IgD-negative memory B cell (primary cell): ENCODE data around the gene SLC12A6. TPM values are rescaled to one million over a fixed set of nuclear protein-coding genes. Genes with fewer than 3 reads are reported as not detected.
"Not testable (repeated sequence)": the region's sequence is repeated elsewhere in the genome, so short reads cannot be mapped to it uniquely, and the experiment has no call there.

Source experiments
- H3K27ac Mint-ChIP-seq, 3 donors: one replicate each; pipeline ENCODE4 v1.8.0; 2020 to 2022; ENCODE audit warnings: mild to moderate bottlenecking in 3 of 3, mixed read lengths in 3 of 3, moderate library complexity in 1 of 3
- H3K27me3 Mint-ChIP-seq: one replicate; pipeline ENCODE4 v1.8.0; 2021; ENCODE audit warnings: mixed read lengths
- H3K36me3 Mint-ChIP-seq: one replicate; pipeline ENCODE4 v1.8.0; 2020; ENCODE audit warnings: mild to moderate bottlenecking, mixed read lengths
- H3K4me1 Mint-ChIP-seq, 3 donors: one replicate each; pipeline ENCODE4 v1.8.0; 2020 to 2022; ENCODE audit warnings: mixed read lengths in 3 of 3, mild to moderate bottlenecking in 1 of 3
- H3K4me3 Mint-ChIP-seq, 4 donors: one replicate each; pipeline ENCODE4 v1.8.0; 2020 to 2022; ENCODE audit warnings: mild to moderate bottlenecking in 4 of 4, mixed read lengths in 4 of 4, moderate library complexity in 3 of 4
- H3K9me3 Mint-ChIP-seq, 3 donors: one replicate each; pipeline ENCODE4 v1.8.0; 2020 to 2021; ENCODE audit warnings: mixed read lengths in 3 of 3, mild to moderate bottlenecking in 1 of 3
- polyA plus RNA-seq: library from polyadenylated mRNA; unstranded; fragments of 300-500 nt; fragmentation: Illumina TruSeq; gene quantifications from one replicate; pipeline ENCODE4 v1.2.3, GENCODE V29; 2021

Gene SLC12A6
- polyA plus RNA-seq, 1 donor from 2014 or later: 8.7 TPM

DNA sequence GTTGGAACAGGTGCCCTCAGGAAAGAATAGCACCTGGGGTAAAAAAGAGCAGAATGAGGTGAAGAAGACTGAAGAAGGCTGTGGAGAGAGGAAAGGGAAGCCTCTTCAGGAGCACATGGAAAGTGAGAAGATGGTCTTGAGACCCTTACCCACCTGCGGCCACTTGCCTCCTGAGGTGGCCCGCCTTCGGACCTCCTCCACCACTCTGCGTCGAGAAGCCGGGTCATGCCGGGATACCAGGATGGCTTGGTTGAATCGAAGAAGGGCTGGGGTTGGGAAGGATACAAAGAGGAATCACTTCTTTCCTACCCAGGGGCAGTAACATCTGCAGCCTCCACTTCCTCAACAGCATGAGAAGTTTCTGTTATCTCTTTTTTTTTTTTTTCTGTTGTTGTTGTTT is 26.5 kb upstream of the SLC12A6 start:
- Mint-ChIP-seq H3K36me3 (peaks cover 3% of the 10 kb centered on the region), H3K27ac (peak overlapping the region in 2 of 3 donors; percentile 31 to 43), H3K4me1 (peaks cover 4 to 22% (median 22%) of the 10 kb centered on the region in 3 donors), H3K9me3 (no peaks in the 10 kb centered on the region), H3K27me3 (no peaks in the 10 kb centered on the region), H3K4me3 (peak overlapping the region in 1 of 4 donors; percentile 27)

- Mint-ChIP-seq H3K9me3 (no peaks in the 10 kb centered on the region), H3K36me3 (peaks cover 4% of the 10 kb centered on the region), H3K4me1 (peaks cover 0 to 18% (median 12%) of the 10 kb centered on the region in 3 donors), H3K27ac (no peak overlapping the region), H3K27me3 (no peaks in the 10 kb centered on the region), H3K4me3 (peak overlapping the region in 1 of 4 donors; percentile 43)
Observed at GRCh38 chr15:34362047-34362773, 24.6 kb upstream of the SLC12A6 start.

DNA sequence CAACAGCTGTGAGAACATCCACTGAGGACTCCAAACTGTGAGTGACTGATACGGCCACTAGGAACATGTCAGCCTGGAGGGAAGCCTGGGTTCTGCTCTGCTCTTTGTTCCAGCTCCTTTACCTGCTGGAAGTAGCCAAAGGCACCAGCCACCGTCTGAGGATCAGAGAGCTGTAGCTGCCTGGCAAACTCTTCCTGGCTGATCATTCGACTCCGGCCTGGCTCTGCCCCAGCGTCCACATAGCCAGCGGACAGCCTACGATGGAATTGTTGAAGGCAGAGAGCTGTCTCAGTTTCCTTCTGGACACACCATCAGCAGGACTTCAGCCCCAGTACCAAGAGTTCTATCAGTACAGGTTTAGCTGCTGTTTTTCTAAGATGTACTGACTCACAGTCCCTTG is 23.7 kb upstream of the SLC12A6 start:
- Mint-ChIP-seq H3K27ac (no peak overlapping the region), H3K4me1 (peaks cover 0 to 18% (median 12%) of the 10 kb centered on the region in 3 donors), H3K4me3 (peak overlapping the region in 1 of 4 donors; percentile 6), H3K36me3 (peaks cover 4% of the 10 kb centered on the region), H3K27me3 (no peaks in the 10 kb centered on the region), H3K9me3 (no peaks in the 10 kb centered on the region)

GRCh38 chr15:34360298-34360697 is 22.7 kb upstream of the SLC12A6 start:
- Mint-ChIP-seq H3K4me1 (peaks cover 0 to 10% (median 5%) of the 10 kb centered on the region in 3 donors), H3K9me3 (no peaks in the 10 kb centered on the region), H3K27ac (no peak overlapping the region), H3K27me3 (no peaks in the 10 kb centered on the region), H3K36me3 (peaks cover 4% of the 10 kb centered on the region), H3K4me3 (peak overlapping the region in 2 of 4 donors; percentile 6 to 12)

- Mint-ChIP-seq H3K4me3 (no peak overlapping the region), H3K9me3 (no peaks in the 10 kb centered on the region)
Observed at GRCh38 chr15:34359416-34359815, 21.8 kb upstream of the SLC12A6 start.

DNA sequence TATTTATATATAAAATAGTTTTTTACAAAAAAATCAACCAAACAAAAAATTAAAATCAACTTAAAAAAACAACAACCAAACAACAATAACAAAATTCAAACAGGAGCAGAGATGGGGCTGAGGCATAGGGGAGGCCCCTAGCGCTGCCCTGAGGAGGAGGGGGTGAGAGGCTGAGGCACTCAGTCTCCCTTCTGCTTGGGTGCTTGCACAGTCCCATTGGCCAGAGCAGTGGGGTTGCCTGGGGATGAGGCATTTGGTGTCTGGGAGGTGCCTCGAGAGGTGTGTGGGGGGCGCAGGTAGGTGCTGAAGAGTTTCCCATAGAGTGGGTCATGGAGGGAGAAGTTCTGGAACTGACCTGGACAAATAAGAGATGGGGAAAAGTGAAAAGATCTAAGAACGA is 21.4 kb upstream of the SLC12A6 start:
- no peaks in the 10 kb centered on the region for H3K27me3 Mint-ChIP-seq
- H3K27ac Mint-ChIP-seq: no peak overlapping the region
- peaks cover 0 to 5% (median 4%) of the 10 kb centered on the region in 3 donors for H3K4me1 Mint-ChIP-seq
- no peaks in the 10 kb centered on the region for H3K9me3 Mint-ChIP-seq
- H3K4me3 Mint-ChIP-seq: no peak overlapping the region
- H3K36me3 Mint-ChIP-seq: peaks cover 4% of the 10 kb centered on the region

More at GRCh38 chr15:34359416-34359815, 21.8 kb upstream of the SLC12A6 start:
- Mint-ChIP-seq H3K4me1 (peaks cover 0 to 5% (median 4%) of the 10 kb centered on the region in 3 donors), H3K27me3 (no peaks in the 10 kb centered on the region), H3K36me3 (peaks cover 4% of the 10 kb centered on the region), H3K27ac (no peak overlapping the region)

GRCh38 chr15:34358367-34358766 is 20.8 kb upstream of the SLC12A6 start:
- Mint-ChIP-seq H3K9me3 (no peaks in the 10 kb centered on the region), H3K4me3 (peak overlapping the region in 1 of 4 donors; percentile 32), H3K36me3 (peaks cover 3% of the 10 kb centered on the region), H3K4me1 (peaks cover 0 to 5% (median 3%) of the 10 kb centered on the region in 3 donors), H3K27ac (no peak overlapping the region), H3K27me3 (no peaks in the 10 kb centered on the region)

DNA sequence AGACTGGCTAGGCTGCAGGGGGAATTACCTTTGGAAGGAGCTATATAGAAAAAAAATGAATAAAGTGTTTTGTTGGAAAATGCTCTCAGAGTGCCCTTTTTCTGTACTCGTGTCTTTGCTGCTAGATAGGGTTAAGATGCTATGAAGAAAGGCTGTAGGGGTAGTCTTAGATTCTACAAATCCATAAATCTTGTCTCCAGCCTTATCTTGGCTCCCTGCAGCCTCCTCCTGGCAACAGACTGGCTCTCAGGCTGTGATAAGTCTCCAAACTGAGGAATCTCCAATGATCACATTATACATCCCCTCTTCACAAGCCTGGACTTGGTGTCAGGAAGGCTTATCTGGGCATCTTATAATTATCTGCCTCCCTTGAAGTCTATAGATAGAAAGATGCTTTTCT is 20.1 kb upstream of the SLC12A6 start:
- Mint-ChIP-seq H3K9me3 (no peaks in the 10 kb centered on the region), H3K36me3 (peaks cover 3% of the 10 kb centered on the region), H3K4me3 (no peak overlapping the region), H3K27ac (no peak overlapping the region), H3K27me3 (no peaks in the 10 kb centered on the region), H3K4me1 (no peaks in the 10 kb centered on the region)

DNA sequence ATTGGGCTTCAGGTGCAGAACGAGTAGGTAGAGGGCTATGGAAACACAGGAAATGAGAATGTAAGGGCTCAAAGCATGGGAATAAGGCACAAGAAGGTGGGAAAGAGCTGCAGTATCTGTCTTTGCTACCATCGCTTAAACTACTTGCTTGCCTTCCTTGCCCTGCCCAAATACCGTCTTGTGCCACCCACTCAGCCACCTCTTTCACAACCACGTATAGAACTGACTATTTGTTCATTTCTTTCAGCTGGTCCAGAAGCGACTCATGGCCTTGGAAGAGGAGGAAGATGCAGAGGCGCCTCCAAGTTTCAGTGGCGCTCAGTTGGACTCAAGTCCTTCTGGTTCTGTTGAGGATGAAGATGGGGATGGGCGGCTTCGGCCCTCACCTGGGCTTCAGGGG is 17.7 kb upstream of the SLC12A6 start:
- H3K9me3 Mint-ChIP-seq: no peaks in the 10 kb centered on the region
- no peak overlapping the region for H3K4me3 Mint-ChIP-seq
- no peak overlapping the region for H3K27ac Mint-ChIP-seq
- H3K27me3 Mint-ChIP-seq: no peaks in the 10 kb centered on the region
- peaks cover 3% of the 10 kb centered on the region for H3K36me3 Mint-ChIP-seq
- H3K4me1 Mint-ChIP-seq: no peaks in the 10 kb centered on the region

DNA sequence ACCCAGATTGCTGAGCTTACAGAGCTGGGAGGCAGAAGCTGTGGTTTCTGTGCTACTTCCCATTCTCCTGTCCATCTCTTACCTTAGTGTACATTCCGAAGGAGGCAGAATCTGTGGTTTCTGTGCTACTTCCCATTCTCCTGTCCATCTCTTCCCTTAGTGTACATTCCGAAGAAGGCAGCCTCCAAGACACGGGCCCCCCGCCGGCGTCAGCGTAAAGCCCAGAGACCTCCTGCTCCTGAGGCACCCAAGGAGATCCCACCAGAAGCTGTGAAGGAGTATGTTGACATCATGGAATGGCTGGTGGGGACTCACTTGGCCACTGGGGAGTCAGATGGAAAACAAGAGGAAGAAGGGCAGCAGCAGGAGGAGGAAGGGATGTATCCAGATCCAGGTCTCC is 16.7 kb upstream of the SLC12A6 start:
- Mint-ChIP-seq H3K27me3 (no peaks in the 10 kb centered on the region), H3K4me1 (no peaks in the 10 kb centered on the region), H3K4me3 (no peak overlapping the region), H3K9me3 (no peaks in the 10 kb centered on the region), H3K36me3 (peaks cover 2% of the 10 kb centered on the region), H3K27ac (peak overlapping the region in 1 of 3 donors; percentile 47)

DNA sequence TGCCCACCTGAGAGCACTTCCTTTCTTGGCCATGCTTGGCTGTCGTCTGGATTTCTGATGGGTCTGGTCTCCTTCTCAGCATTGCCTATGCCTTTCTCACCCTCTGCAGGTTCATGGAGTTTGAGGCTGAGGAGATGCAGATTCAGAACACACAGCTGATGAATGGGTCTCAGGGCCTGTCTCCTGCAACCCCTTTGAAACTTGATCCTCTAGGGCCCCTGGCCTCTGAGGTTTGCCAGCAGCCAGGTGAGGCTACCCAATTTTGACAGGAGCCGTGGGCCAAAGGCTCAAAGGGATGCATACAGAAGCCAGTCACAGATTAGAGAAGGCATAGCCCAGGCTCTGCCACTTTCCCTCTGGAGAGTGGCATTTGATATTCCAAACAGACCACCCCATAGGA is 16.0 kb upstream of the SLC12A6 start:
- Mint-ChIP-seq H3K9me3 (no peaks in the 10 kb centered on the region), H3K27ac (no peak overlapping the region), H3K27me3 (no peaks in the 10 kb centered on the region), H3K4me1 (no peaks in the 10 kb centered on the region), H3K36me3 (peaks cover 2% of the 10 kb centered on the region), H3K4me3 (no peak overlapping the region)

DNA sequence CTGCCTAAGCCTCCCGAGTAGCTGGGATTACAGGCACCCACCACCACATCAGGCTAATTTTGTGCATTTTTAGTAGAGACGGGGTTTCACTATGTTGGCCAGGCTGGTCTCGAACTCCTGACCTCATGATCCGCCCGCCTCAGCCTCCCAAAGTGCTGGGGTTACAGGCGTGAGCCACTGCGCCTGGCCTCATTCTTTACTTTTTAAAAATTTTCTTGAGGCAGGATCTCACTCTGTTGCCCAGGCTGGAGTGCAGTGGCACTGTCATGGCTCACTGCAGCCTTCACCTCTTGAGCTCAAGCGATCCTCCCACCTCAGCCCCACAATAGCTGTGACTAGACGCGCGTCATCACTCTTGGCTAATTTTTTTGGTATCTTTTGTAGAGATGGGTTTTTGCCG is 15.4 kb upstream of the SLC12A6 start:
- not testable (repeated sequence) for H3K4me1 Mint-ChIP-seq, H3K4me3 Mint-ChIP-seq, H3K36me3 Mint-ChIP-seq, H3K27ac Mint-ChIP-seq, H3K9me3 Mint-ChIP-seq, H3K27me3 Mint-ChIP-seq

DNA sequence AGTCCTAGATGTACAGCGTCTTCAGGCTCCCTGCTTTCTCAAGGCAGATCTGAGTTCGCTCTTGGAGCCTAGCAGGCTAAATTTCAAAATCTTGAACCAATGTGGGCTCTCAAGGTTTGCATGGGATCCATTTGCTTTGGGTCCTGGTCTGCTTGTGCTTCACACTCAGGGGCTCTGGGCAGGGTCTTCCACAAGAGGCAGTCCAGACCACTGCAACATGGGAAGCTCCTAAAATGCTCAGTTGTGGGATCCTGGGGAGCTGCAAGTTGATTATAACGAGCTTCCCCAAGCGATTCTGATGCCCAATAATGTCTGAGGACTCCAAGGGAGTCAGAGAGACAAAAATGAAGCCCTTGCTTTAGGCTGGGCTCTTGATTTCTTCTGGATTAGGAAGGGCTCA is 12.2 kb upstream of the SLC12A6 start:
- H3K27ac Mint-ChIP-seq: no peak overlapping the region
- H3K36me3 Mint-ChIP-seq: no peaks in the 10 kb centered on the region

GRCh38 chr15:34348735-34349300 is 11.2 kb upstream of the SLC12A6 start:
- no peaks in the 10 kb centered on the region for H3K4me1 Mint-ChIP-seq
- no peaks in the 10 kb centered on the region for H3K36me3 Mint-ChIP-seq
- no peaks in the 10 kb centered on the region for H3K9me3 Mint-ChIP-seq
- H3K27me3 Mint-ChIP-seq: no peaks in the 10 kb centered on the region
- peak overlapping the region in 1 of 3 donors; percentile 18 for H3K27ac Mint-ChIP-seq
- H3K4me3 Mint-ChIP-seq: no peak overlapping the region

More for the DNA sequence above, 12.2 kb upstream of the SLC12A6 start:
- no peaks in the 10 kb centered on the region for H3K27me3 Mint-ChIP-seq
- H3K4me1 Mint-ChIP-seq: no peaks in the 10 kb centered on the region
- no peak overlapping the region for H3K4me3 Mint-ChIP-seq
- no peaks in the 10 kb centered on the region for H3K9me3 Mint-ChIP-seq

DNA sequence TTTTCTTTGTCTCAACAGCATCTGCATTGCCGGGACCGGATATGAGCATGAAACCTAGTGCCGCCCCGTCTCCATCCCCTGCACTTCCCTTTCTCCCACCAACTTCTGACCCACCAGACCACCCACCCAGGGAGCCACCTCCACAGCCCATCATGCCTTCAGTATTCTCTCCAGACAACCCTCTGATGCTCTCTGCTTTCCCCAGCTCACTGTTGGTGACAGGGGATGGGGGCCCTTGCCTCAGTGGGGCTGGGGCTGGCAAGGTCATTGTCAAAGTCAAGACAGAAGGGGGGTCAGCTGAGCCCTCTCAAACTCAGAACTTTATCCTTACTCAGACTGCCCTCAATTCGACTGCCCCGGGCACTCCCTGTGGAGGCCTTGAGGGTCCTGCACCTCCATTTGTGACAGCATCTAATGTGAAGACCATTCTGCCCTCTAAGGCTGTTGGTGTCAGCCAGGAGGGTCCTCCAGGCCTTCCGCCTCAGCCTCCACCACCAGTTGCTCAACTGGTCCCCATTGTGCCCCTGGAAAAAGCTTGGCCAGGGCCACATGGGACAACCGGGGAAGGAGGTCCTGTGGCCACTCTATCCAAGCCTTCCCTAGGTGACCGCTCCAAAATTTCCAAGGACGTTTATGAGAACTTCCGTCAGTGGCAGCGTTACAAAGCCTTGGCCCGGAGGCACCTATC is 10.5 kb upstream of the SLC12A6 start:
- Mint-ChIP-seq H3K36me3 (no peaks in the 10 kb centered on the region), H3K4me3 (no peak overlapping the region), H3K27ac (peak overlapping the region in 1 of 3 donors; percentile 73), H3K27me3 (no peaks in the 10 kb centered on the region), H3K4me1 (no peaks in the 10 kb centered on the region), H3K9me3 (no peaks in the 10 kb centered on the region)
